SJCRH30 (cell line): ENCODE measurements around the gene RPL32. TPM values are rescaled to one million over a fixed set of nuclear protein-coding genes. Genes with fewer than 3 reads are reported as not detected.
A peak's percentile ranks its signal among the peaks of the same experiment; 100 is the strongest.

Experiments used
- DNase-seq, 2 experiments: peaks; one replicate each; pipeline ENCODE4 v3.0.0-alpha.2; 2015 to 2020
- H3K27ac ChIP-seq: fragments of 250-450 bp; sonication (Bioruptor Pico); 2 replicates; pipeline ENCODE4 v1.5.1; 2020; ENCODE audit warnings: mild to moderate bottlenecking, moderate library complexity
- H3K27me3 ChIP-seq: fragments of 250-450 bp; sonication (Bioruptor Pico); 2 replicates; pipeline ENCODE4 v1.5.1; 2020; ENCODE audit warnings: mild to moderate bottlenecking, moderate library complexity
- H3K36me3 ChIP-seq: fragments of 250-450 bp; sonication (Bioruptor Pico); 2 replicates; pipeline ENCODE4 v1.5.1; 2020; ENCODE audit warnings: mild to moderate bottlenecking, moderate library complexity
- H3K4me1 ChIP-seq: fragments of 250-450 bp; sonication (Bioruptor Pico); 2 replicates; pipeline ENCODE4 v1.5.1; 2020; ENCODE audit warnings: mild to moderate bottlenecking, moderate library complexity
- H3K4me3 ChIP-seq: fragments of 250-450 bp; sonication (Bioruptor Pico); 2 replicates; pipeline ENCODE4 v1.5.1; 2020; ENCODE audit warnings: mild to moderate bottlenecking, moderate library complexity
- H3K9me3 ChIP-seq: fragments of 250-450 bp; sonication (Bioruptor Pico); replicated peaks from 2 replicates; pipeline ENCODE4 v1.5.1; 2020; ENCODE audit warnings: mild to moderate bottlenecking, moderate library complexity
- total RNA-seq: library from RNA; depleted of rRNA; stranded (reverse); fragments of >200 nt; shearing (Covaris generic); gene quantifications from 2 replicates; pipeline ENCODE4 v1.2.3, GENCODE V29; 2014

The RPL32 gene
- total RNA-seq, 1 experiment from 2014 or later = 3,652 TPM

GRCh38 chr3:12829886-12830784 is 11.2 kb downstream of the RPL32 start:
- Histone ChIP-seq H3K4me3 (no peak overlapping the region), H3K27ac (no peak overlapping the region), H3K9me3 (no peaks in the 10 kb centered on the region), H3K4me1 (no peaks in the 10 kb centered on the region), H3K36me3 (peaks cover 38% of the 10 kb centered on the region), H3K27me3 (no peaks in the 10 kb centered on the region)
- DNase-seq = no peak

- no peak overlapping the region for H3K27ac ChIP-seq
- no peak overlapping the region for H3K4me3 ChIP-seq
- peaks cover 31% of the 10 kb centered on the region for H3K36me3 ChIP-seq
- H3K4me1 ChIP-seq = no peaks in the 10 kb centered on the region
- no peak for DNase-seq
- H3K9me3 ChIP-seq = no peaks in the 10 kb centered on the region
- H3K27me3 ChIP-seq = no peaks in the 10 kb centered on the region
Measured at GRCh38 chr3:12829404-12829803, 12.0 kb downstream of the RPL32 start.

GRCh38 chr3:12828751-12829150 is 12.6 kb downstream of the RPL32 start:
- Histone ChIP-seq H3K27me3 (no peaks in the 10 kb centered on the region), H3K27ac (no peak overlapping the region), H3K36me3 (peaks cover 24% of the 10 kb centered on the region), H3K4me3 (no peak overlapping the region), H3K9me3 (no peaks in the 10 kb centered on the region), H3K4me1 (no peaks in the 10 kb centered on the region)
- no peak for DNase-seq

- DNase-seq = no peak
- Histone ChIP-seq H3K9me3 (no peaks in the 10 kb centered on the region), H3K27ac (no peak overlapping the region), H3K4me1 (no peaks in the 10 kb centered on the region), H3K4me3 (no peak overlapping the region), H3K36me3 (no peaks in the 10 kb centered on the region), H3K27me3 (no peaks in the 10 kb centered on the region)
Measured at GRCh38 chr3:12825156-12825555, 16.2 kb downstream of the RPL32 start.

- Histone ChIP-seq H3K9me3 (no peaks in the 10 kb centered on the region), H3K36me3 (no peaks in the 10 kb centered on the region), H3K4me1 (no peaks in the 10 kb centered on the region), H3K4me3 (no peak overlapping the region), H3K27ac (no peak overlapping the region), H3K27me3 (no peaks in the 10 kb centered on the region)
- DNase-seq = no peak
Measured at GRCh38 chr3:12824299-12824698, 17.1 kb downstream of the RPL32 start.

- Histone ChIP-seq H3K4me1 (no peaks in the 10 kb centered on the region), H3K9me3 (no peaks in the 10 kb centered on the region), H3K36me3 (no peaks in the 10 kb centered on the region), H3K27me3 (no peaks in the 10 kb centered on the region), H3K27ac (no peak overlapping the region), H3K4me3 (no peak overlapping the region)
- DNase-seq = no peak
Measured at GRCh38 chr3:12822725-12823373, 18.5 kb downstream of the RPL32 start.

- Histone ChIP-seq H3K9me3 (no peaks in the 10 kb centered on the region), H3K27me3 (no peaks in the 10 kb centered on the region), H3K36me3 (no peaks in the 10 kb centered on the region; the same call in 1 of the 2 replicates), H3K4me1 (no peaks in the 10 kb centered on the region), H3K27ac (no peak overlapping the region), H3K4me3 (no peak overlapping the region)
- no peak for DNase-seq
Measured at GRCh38 chr3:12818773-12819172, 22.6 kb downstream of the RPL32 start.

- Histone ChIP-seq H3K4me1 (no peaks in the 10 kb centered on the region), H3K36me3 (no peaks in the 10 kb centered on the region; the same call in 1 of the 2 replicates), H3K27ac (no peak overlapping the region), H3K27me3 (no peaks in the 10 kb centered on the region), H3K9me3 (no peaks in the 10 kb centered on the region), H3K4me3 (no peak overlapping the region)
- no peak for DNase-seq
Measured at GRCh38 chr3:12818273-12818672, 23.1 kb downstream of the RPL32 start.

GRCh38 chr3:12817343-12817710 is 24.0 kb downstream of the RPL32 start:
- DNase-seq = peak in 1 of 2 experiments; percentile 34
- Histone ChIP-seq H3K36me3 (no peaks in the 10 kb centered on the region; the same call in 1 of the 2 replicates), H3K27ac (no peak overlapping the region), H3K27me3 (no peaks in the 10 kb centered on the region), H3K9me3 (no peaks in the 10 kb centered on the region), H3K4me3 (no peak overlapping the region), H3K4me1 (no peaks in the 10 kb centered on the region)

- no peak overlapping the region for H3K4me3 ChIP-seq
- no peak for DNase-seq
- no peaks in the 10 kb centered on the region for H3K4me1 ChIP-seq
- H3K9me3 ChIP-seq = no peaks in the 10 kb centered on the region
- H3K27ac ChIP-seq = no peak overlapping the region
- H3K27me3 ChIP-seq = no peaks in the 10 kb centered on the region
- H3K36me3 ChIP-seq = no peaks in the 10 kb centered on the region; the same call in 1 of the 2 replicates
Measured at GRCh38 chr3:12816521-12817342, 24.6 kb downstream of the RPL32 start.

- H3K27ac ChIP-seq = no peak overlapping the region
- no peak for DNase-seq
- no peak overlapping the region for H3K4me3 ChIP-seq
- H3K4me1 ChIP-seq = no peaks in the 10 kb centered on the region
- no peaks in the 10 kb centered on the region; the same call in 1 of the 2 replicates for H3K36me3 ChIP-seq
- no peaks in the 10 kb centered on the region for H3K27me3 ChIP-seq
- no peaks in the 10 kb centered on the region for H3K9me3 ChIP-seq
Measured at GRCh38 chr3:12815719-12816118, 25.6 kb downstream of the RPL32 start.

GRCh38 chr3:12815078-12815477 is 26.3 kb downstream of the RPL32 start:
- Histone ChIP-seq H3K9me3 (no peaks in the 10 kb centered on the region), H3K36me3 (no peaks in the 10 kb centered on the region; the same call in 1 of the 2 replicates), H3K27me3 (no peaks in the 10 kb centered on the region), H3K27ac (no peak overlapping the region), H3K4me1 (no peaks in the 10 kb centered on the region), H3K4me3 (no peak overlapping the region)
- no peak for DNase-seq

- Histone ChIP-seq H3K36me3 (no peaks in the 10 kb centered on the region; the same call in 1 of the 2 replicates), H3K4me3 (no peak overlapping the region), H3K27me3 (no peaks in the 10 kb centered on the region), H3K4me1 (no peaks in the 10 kb centered on the region), H3K27ac (no peak overlapping the region), H3K9me3 (no peaks in the 10 kb centered on the region)
- no peak for DNase-seq
Measured at GRCh38 chr3:12813967-12814366, 27.4 kb downstream of the RPL32 start.

- DNase-seq = no peak
- no peaks in the 10 kb centered on the region for H3K4me1 ChIP-seq
- H3K27ac ChIP-seq = no peak overlapping the region
- no peaks in the 10 kb centered on the region; the same call in 1 of the 2 replicates for H3K36me3 ChIP-seq
- H3K27me3 ChIP-seq = no peaks in the 10 kb centered on the region
- H3K9me3 ChIP-seq = no peaks in the 10 kb centered on the region
- H3K4me3 ChIP-seq = no peak overlapping the region
Measured at GRCh38 chr3:12812812-12813211, 28.6 kb downstream of the RPL32 start.

- H3K4me1 ChIP-seq = no peaks in the 10 kb centered on the region
- no peak overlapping the region for H3K27ac ChIP-seq
Measured at GRCh38 chr3:12810961-12811360, 30.4 kb downstream of the RPL32 start.

More at GRCh38 chr3:12810961-12811360, 30.4 kb downstream of the RPL32 start:
- Histone ChIP-seq H3K4me3 (no peak overlapping the region), H3K27me3 (no peaks in the 10 kb centered on the region), H3K36me3 (no peaks in the 10 kb centered on the region), H3K9me3 (no peaks in the 10 kb centered on the region)
- DNase-seq = no peak
